Activated T-helper 2 cell treated with anti-CD3 and anti-CD28 coated beads, Interferon-gamma antibody, Interleukin-2, Interleukin-4, amounts not matched to agents 10 μg/mL and 5 μg/mL and 100 μg/mL, durations not matched to agents 14 hours and 24 hours and 36 hours (primary cell): ENCODE measurements around the gene SIMC1. TPM values are rescaled to one million over a fixed set of nuclear protein-coding genes. Genes with fewer than 3 reads are reported as not detected.

Experiments used
- DNase-seq: peaks from one replicate; pipeline ENCODE4 v3.0.0; 2021; ENCODE audit warnings: low spot score
- H3K27ac Mint-ChIP-seq: one replicate; pipeline ENCODE4 v1.8.0; 2021; ENCODE audit warnings: mixed read lengths
- H3K27me3 Mint-ChIP-seq: one replicate; pipeline ENCODE4 v1.8.0; 2021; ENCODE audit warnings: low read depth, mixed read lengths
- H3K36me3 Mint-ChIP-seq: one replicate; pipeline ENCODE4 v1.8.0; 2021; ENCODE audit warnings: low read depth, mixed read lengths
- H3K4me1 Mint-ChIP-seq: one replicate; pipeline ENCODE4 v1.8.0; 2021; ENCODE audit warnings: low read depth, mixed read lengths
- H3K4me3 Mint-ChIP-seq: one replicate; pipeline ENCODE4 v1.8.0; 2021; ENCODE audit warnings: low read depth, mild to moderate bottlenecking, moderate library complexity, mixed read lengths
- H3K9me3 Mint-ChIP-seq: one replicate; pipeline ENCODE4 v1.8.0; 2021; ENCODE audit warnings: mixed read lengths
- intact Hi-C: fragments of 100-400 bp; cut with micrococcal nuclease; formaldehyde crosslinking; loops from one replicate; pipeline ENCODE4 v1.15.1; 2023
- total RNA-seq: library from RNA; stranded (reverse); gene quantifications from 2 replicates; pipeline ENCODE4 v1.2.3, GENCODE V29; 2022

The SIMC1 gene
- total RNA-seq, 1 donor from 2014 or later = 33.3 TPM

GRCh38 chr5:176383961-176384360, 145.7 kb downstream of the SIMC1 start:
- H3K27me3 Mint-ChIP-seq = no peaks in the 10 kb centered on the region
- no peaks in the 10 kb centered on the region for H3K9me3 Mint-ChIP-seq
- no peak overlapping the region for H3K27ac Mint-ChIP-seq
- no peak overlapping the region for H3K4me3 Mint-ChIP-seq
- peaks cover 87% of the 10 kb centered on the region for H3K36me3 Mint-ChIP-seq
- intact Hi-C loops = no loop called here
- no peak for DNase-seq
- H3K4me1 Mint-ChIP-seq = peaks cover 18% of the 10 kb centered on the region

DNA sequence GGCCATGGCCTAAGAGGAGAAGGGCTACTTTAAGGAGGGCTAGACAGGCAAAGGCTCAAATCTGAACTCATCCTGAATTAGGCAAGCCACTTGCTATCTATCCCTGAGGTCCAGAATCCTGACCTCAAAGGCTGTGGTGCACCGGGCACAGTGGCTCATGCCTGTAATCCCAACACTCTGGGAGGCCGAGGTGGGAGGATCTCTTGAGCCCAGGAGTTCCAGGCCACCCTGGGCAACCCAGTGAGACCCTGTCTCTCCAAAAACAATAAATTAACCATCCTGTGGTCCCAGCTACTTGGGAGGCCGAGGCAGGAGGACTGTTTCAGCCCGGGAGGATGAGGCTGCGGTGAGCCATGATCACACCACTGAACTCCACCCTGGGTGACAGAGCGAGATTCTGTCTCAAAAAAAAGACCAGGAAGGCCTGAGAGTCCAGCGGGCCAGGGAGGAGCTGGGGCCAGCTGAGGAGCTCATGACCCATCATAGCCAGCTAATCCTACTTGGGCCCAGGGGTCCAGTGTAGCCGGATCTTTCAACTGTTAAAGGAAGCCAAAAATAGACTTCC, 146.2 kb downstream of the SIMC1 start:
- Mint-ChIP-seq H3K27ac (no peak overlapping the region), H3K9me3 (no peaks in the 10 kb centered on the region), H3K27me3 (no peaks in the 10 kb centered on the region), H3K36me3 (peaks cover 84% of the 10 kb centered on the region), H3K4me3 (no peak overlapping the region), H3K4me1 (peaks cover 18% of the 10 kb centered on the region)
- DNase-seq = no peak
- intact Hi-C loops = no loop called here

DNA sequence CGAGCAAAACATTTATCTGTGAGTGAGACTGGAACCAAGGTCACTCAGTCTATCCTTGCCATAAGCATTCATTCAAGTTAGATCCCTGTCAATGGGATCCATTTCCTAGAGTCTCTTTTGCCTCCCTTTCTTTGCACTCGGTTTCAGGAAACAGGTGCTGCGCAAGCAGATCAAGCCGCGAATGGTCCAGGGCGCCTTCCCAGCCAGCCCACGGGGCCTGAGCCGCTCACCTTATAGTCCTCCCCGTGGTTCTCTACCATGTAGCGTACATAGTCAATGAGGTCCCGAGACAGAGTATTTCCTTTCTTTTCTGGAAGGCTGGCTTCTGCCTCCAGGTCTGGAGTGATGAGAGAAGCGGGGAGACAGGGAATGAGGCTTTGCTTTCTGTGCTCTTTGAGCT, 146.8 kb downstream of the SIMC1 start:
- DNase-seq = no peak
- Mint-ChIP-seq H3K27me3 (no peaks in the 10 kb centered on the region), H3K4me3 (no peak overlapping the region), H3K27ac (no peak overlapping the region), H3K4me1 (peaks cover 21% of the 10 kb centered on the region), H3K36me3 (peaks cover 78% of the 10 kb centered on the region), H3K9me3 (no peaks in the 10 kb centered on the region)
- intact Hi-C loops = no loop called here

DNA sequence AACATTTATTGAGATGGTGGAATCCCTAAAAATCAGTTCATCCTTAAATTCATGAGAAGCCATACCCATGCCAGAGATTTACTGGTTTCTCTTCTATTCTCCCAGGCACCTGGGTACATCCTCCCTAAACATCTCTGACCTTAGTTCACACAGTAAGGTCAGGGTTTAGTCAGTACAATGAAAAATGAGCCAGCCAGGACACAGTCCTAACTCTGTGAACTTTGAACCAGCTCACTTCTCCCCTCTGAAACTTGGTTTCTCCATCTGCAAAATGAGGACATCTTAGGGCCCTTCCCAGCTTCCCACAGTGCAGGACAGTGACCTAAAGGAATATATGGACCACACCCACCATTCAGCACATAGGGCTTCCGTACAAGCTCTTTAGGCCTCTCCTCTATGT, 148.3 kb downstream of the SIMC1 start:
- no peak for DNase-seq
- H3K36me3 Mint-ChIP-seq = peaks cover 75% of the 10 kb centered on the region

GRCh38 chr5:176387384-176387925, 149.2 kb downstream of the SIMC1 start:
- peaks cover 68% of the 10 kb centered on the region for H3K36me3 Mint-ChIP-seq

More for the DNA sequence above, 148.3 kb downstream of the SIMC1 start:
- Mint-ChIP-seq H3K4me3 (peak overlapping the region; percentile 97), H3K9me3 (no peaks in the 10 kb centered on the region), H3K27ac (peak overlapping the region; percentile 58), H3K27me3 (no peaks in the 10 kb centered on the region), H3K4me1 (peaks cover 21% of the 10 kb centered on the region)
- intact Hi-C loops = no loop called here

GRCh38 chr5:176388003-176388443, 149.8 kb downstream of the SIMC1 start:
- H3K27me3 Mint-ChIP-seq = no peaks in the 10 kb centered on the region
- intact Hi-C loops = loop anchor here (1.0 to 2.0 kb wide), 4 partner anchors 27 to 149 kb away; partner anchors contain the start of genes CLTB, FAF2, KIAA1191 and RNF44
- no peaks in the 10 kb centered on the region for H3K9me3 Mint-ChIP-seq
- H3K36me3 Mint-ChIP-seq = peaks cover 63% of the 10 kb centered on the region
- no peak for DNase-seq
- peak overlapping the region; percentile 97 for H3K4me3 Mint-ChIP-seq
- H3K4me1 Mint-ChIP-seq = peaks cover 21% of the 10 kb centered on the region
- peak overlapping the region; percentile 99 for H3K27ac Mint-ChIP-seq

More at GRCh38 chr5:176387384-176387925, 149.2 kb downstream of the SIMC1 start:
- Mint-ChIP-seq H3K9me3 (no peaks in the 10 kb centered on the region), H3K27ac (peak overlapping the region; percentile 99), H3K27me3 (no peaks in the 10 kb centered on the region), H3K4me1 (peaks cover 21% of the 10 kb centered on the region), H3K4me3 (peak overlapping the region; percentile 97)
- intact Hi-C loops = no loop called here
- DNase-seq = no peak

DNA sequence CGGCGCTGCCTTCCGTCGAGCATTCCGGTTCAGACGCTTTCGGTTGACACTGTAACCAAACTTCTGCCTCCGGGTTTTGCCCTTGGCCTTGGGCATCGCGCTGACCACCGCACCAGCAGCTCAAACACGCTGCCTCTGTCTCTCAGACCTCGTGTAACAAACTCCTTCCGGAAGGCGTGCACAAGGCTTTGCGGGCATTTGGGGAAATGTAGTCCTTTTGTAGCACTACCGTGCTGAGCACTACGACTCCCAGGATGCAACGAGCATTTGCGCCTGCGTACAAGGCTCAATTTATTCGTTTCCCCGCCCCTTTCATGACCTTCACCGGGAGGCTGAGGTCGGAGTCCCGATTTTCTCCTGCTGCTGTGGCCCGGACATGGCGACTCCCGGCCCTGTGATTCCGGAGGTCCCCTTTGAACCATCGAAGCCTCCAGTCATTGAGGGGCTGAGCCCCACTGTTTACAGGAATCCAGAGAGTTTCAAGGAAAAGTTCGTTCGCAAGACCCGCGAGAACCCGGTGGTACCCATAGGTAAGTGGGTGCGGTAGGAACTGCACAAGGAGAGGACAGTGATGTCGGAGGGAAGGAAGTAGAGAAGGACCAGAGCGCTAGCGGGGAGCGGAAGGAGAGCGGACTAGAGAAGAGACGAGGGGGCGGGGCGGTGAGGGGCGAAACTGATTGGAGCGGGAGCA, 150.4 kb downstream of the SIMC1 start, which contains the start of the genes HIGD2A and NOP16:
TSS of gene HIGD2A (plus strand) at position 308 of the 691 bp plus-strand sequence. CDS start at position 377, 69 bp downstream.
TSS of gene NOP16 (minus strand) at position 155 of the 691 bp plus-strand sequence. CDS start at position 96, 59 bp downstream.
- H3K4me1 Mint-ChIP-seq = peaks cover 21% of the 10 kb centered on the region
- H3K27ac Mint-ChIP-seq = peak within 1 kb of the TSS; percentile 99
- intact Hi-C loops = loop anchor here (1.0 to 2.0 kb wide), 4 partner anchors 27 to 148 kb away; partner anchors contain the start of genes CLTB, FAF2, KIAA1191 and RNF44
- H3K27me3 Mint-ChIP-seq = no peaks in the 10 kb centered on the region
- no peaks in the 10 kb centered on the region for H3K9me3 Mint-ChIP-seq
- peak; percentile 98 for DNase-seq
- H3K4me3 Mint-ChIP-seq = peak within 1 kb of the TSS; percentile 97
- peaks cover 60% of the 10 kb centered on the region for H3K36me3 Mint-ChIP-seq

- Mint-ChIP-seq H3K4me3 (peak overlapping the region; percentile 97), H3K27me3 (no peaks in the 10 kb centered on the region), H3K27ac (peak overlapping the region; percentile 99), H3K4me1 (peaks cover 21% of the 10 kb centered on the region), H3K36me3 (peaks cover 52% of the 10 kb centered on the region), H3K9me3 (no peaks in the 10 kb centered on the region)
- DNase-seq = no peak
- intact Hi-C loops = loop anchor here (2.0 kb wide), 2 partner anchors 27 to 147 kb away; partner anchors contain the start of genes CLTB and RNF44
These were observed 151.2 kb downstream of the SIMC1 start for GRCh38 chr5:176389135-176390123.

GRCh38 chr5:176391479-176391878, 153.3 kb downstream of the SIMC1 start:
- H3K4me3 Mint-ChIP-seq = no peak overlapping the region
- DNase-seq = no peak
- H3K36me3 Mint-ChIP-seq = peaks cover 37% of the 10 kb centered on the region
- intact Hi-C loops = no loop called here
- no peaks in the 10 kb centered on the region for H3K27me3 Mint-ChIP-seq
- peaks cover 12% of the 10 kb centered on the region for H3K4me1 Mint-ChIP-seq
- H3K9me3 Mint-ChIP-seq = no peaks in the 10 kb centered on the region
- no peak overlapping the region for H3K27ac Mint-ChIP-seq

DNA sequence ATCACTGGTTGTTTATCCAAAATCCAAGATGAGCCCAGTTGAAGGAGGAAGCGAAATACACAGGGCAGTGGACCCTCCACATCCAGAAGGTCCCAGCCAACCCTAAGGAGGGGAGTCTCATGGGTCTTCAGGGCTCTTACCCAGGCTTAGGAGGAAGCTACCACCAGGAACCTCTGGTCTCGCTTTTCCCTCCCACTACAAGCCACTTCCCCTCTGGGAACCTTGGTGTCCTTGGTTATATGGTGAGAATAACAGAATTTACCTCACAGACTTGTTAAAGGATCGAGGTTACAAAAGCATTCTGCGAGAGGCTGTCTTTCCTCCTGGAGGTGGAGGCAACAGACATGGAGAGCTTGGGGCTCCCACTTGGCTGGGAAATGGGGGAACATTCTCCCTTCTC, 153.8 kb downstream of the SIMC1 start:
- DNase-seq = no peak
- H3K27me3 Mint-ChIP-seq = no peaks in the 10 kb centered on the region
- intact Hi-C loops = no loop called here
- H3K9me3 Mint-ChIP-seq = no peaks in the 10 kb centered on the region
- peaks cover 7% of the 10 kb centered on the region for H3K4me1 Mint-ChIP-seq
- no peak overlapping the region for H3K27ac Mint-ChIP-seq
- H3K4me3 Mint-ChIP-seq = no peak overlapping the region
- peaks cover 36% of the 10 kb centered on the region for H3K36me3 Mint-ChIP-seq

DNA sequence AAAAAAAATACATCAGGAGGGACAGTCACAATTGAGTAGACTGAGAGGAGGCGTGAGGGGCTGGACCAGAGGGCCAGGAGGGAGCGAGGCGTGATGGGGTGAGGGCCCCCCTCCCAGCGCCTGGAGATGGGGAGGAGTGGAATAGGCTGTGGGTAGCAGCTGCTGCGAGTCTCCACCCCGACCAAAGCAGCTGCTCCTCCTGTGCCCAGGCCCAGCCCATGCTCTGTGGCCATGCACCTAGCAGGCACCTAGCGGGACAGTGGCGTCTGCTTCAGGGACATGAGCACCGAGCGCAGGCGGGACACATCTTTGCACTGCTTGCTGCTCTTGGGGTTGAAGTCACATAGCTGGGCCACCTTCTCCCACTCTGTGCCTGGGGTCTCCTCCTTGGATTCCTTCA, 154.3 kb downstream of the SIMC1 start:
- intact Hi-C loops = no loop called here
- no peak for DNase-seq
- H3K9me3 Mint-ChIP-seq = no peaks in the 10 kb centered on the region
- no peak overlapping the region for H3K27ac Mint-ChIP-seq
- no peak overlapping the region for H3K4me3 Mint-ChIP-seq
- H3K36me3 Mint-ChIP-seq = peaks cover 32% of the 10 kb centered on the region
- peaks cover 3% of the 10 kb centered on the region for H3K4me1 Mint-ChIP-seq
- H3K27me3 Mint-ChIP-seq = no peaks in the 10 kb centered on the region

- no peak overlapping the region for H3K27ac Mint-ChIP-seq
- intact Hi-C loops = no loop called here
- DNase-seq = no peak
- no peaks in the 10 kb centered on the region for H3K27me3 Mint-ChIP-seq
- peaks cover 3% of the 10 kb centered on the region for H3K4me1 Mint-ChIP-seq
- H3K4me3 Mint-ChIP-seq = no peak overlapping the region
- H3K36me3 Mint-ChIP-seq = peaks cover 24% of the 10 kb centered on the region
- H3K9me3 Mint-ChIP-seq = no peaks in the 10 kb centered on the region
These were observed 155.9 kb downstream of the SIMC1 start for GRCh38 chr5:176394096-176394495.
